Daoy (cell line): ENCODE results near the gene PPP1R14D. TPM values are rescaled to one million over a fixed set of nuclear protein-coding genes. Genes with fewer than 3 reads are reported as not detected.

Experiments used
- DNase-seq: peaks from one replicate; pipeline ENCODE4 v3.0.0-alpha.2; 2015; ENCODE audit warnings: low read depth
- total RNA-seq: library from RNA; depleted of rRNA; stranded (reverse); fragments of >200 nt; shearing (Covaris generic); gene quantifications from 2 replicates; pipeline ENCODE4 v1.2.3, GENCODE V29; 2014

The PPP1R14D gene
- total RNA-seq, 1 experiment from 2014 or later, result not detected

- DNase-seq, result no peak
Measured at GRCh38 chr15:40852529-40852928, 24.0 kb upstream of the PPP1R14D start.

- DNase-seq, result no peak
Measured at GRCh38 chr15:40850576-40851112, 22.1 kb upstream of the PPP1R14D start.

GRCh38 chr15:40847223-40847961, 18.9 kb upstream of the PPP1R14D start:
- peak; percentile 58 for DNase-seq

- DNase-seq, result no peak
Measured at GRCh38 chr15:40846841-40847222, 18.3 kb upstream of the PPP1R14D start.

GRCh38 chr15:40845511-40846284, 17.2 kb upstream of the PPP1R14D start:
- peak; percentile 34 for DNase-seq

GRCh38 chr15:40845036-40845435, 16.5 kb upstream of the PPP1R14D start:
- DNase-seq, result no peak

- peak; percentile 20 for DNase-seq
Measured at GRCh38 chr15:40844696-40845030, 16.2 kb upstream of the PPP1R14D start.

GRCh38 chr15:40843885-40844695, 15.6 kb upstream of the PPP1R14D start, which contains the start of gene SPINT1:
TSS of gene SPINT1 (plus strand) at chr15:40844048. CDS start at chr15:40844555, 507 bp downstream.
- no peak for DNase-seq

- DNase-seq, result no peak
Measured at GRCh38 chr15:40843261-40843884, 14.9 kb upstream of the PPP1R14D start.

- no peak for DNase-seq
Measured at GRCh38 chr15:40841741-40842140, 13.2 kb upstream of the PPP1R14D start.

GRCh38 chr15:40838756-40839155, 10.2 kb upstream of the PPP1R14D start:
- DNase-seq, result no peak

GRCh38 chr15:40836020-40836419, 7.5 kb upstream of the PPP1R14D start:
- DNase-seq, result no peak

- DNase-seq, result no peak
Measured at GRCh38 chr15:40832903-40833302, 4.4 kb upstream of the PPP1R14D start.

- no peak for DNase-seq
Measured at GRCh38 chr15:40831861-40832260, 3.4 kb upstream of the PPP1R14D start.

- no peak for DNase-seq
Measured at GRCh38 chr15:40830884-40831283, 2.4 kb upstream of the PPP1R14D start.

- DNase-seq, result no peak
Measured at GRCh38 chr15:40829115-40829514, 607 bp upstream of the PPP1R14D start.

- no peak for DNase-seq
Measured at GRCh38 chr15:40826423-40827075, 2.0 kb downstream of the PPP1R14D start.

GRCh38 chr15:40825661-40826422, 2.7 kb downstream of the PPP1R14D start:
- DNase-seq, result peak; percentile 62

GRCh38 chr15:40823572-40824343, 4.8 kb downstream of the PPP1R14D start:
- DNase-seq, result no peak
